Measurements from ENCODE around the gene GNG11.

GNG11 gene

GRCh38 chr7:93958651-93959050 is 37.1 kb downstream of the GNG11 start:
- TF ChIP-seq PKNOX1 (IDR thresholded peaks at IDR 0.05) (no peak), L3MBTL2 (conservative IDR thresholded peaks at IDR 0.05) (no peak), ARNT (IDR thresholded peaks at IDR 0.05) (no peak), BHLHE40 (IDR thresholded peaks at IDR 0.05; ENCODE audit: borderline replicate concordance) (no peak), FOXM1 (IDR thresholded peaks at IDR 0.05; ENCODE audit: borderline replicate concordance) (no peak), SP1 (IDR thresholded peaks at IDR 0.05) (no peak), NFRKB (IDR thresholded peaks at IDR 0.05) (no peak), SUZ12 (IDR thresholded peaks at IDR 0.05) (no peak), TARDBP (IDR thresholded peaks at IDR 0.05) (no peak), FOXA1 (IDR thresholded peaks at IDR 0.05) (no peak), LEF1 (IDR thresholded peaks at IDR 0.05; ENCODE audit: borderline replicate concordance) (no peak), ELF4 (IDR thresholded peaks at IDR 0.05) (no peak), HDGF (IDR thresholded peaks at IDR 0.05; ENCODE audit: borderline replicate concordance) (no peak), CTBP1 (IDR thresholded peaks at IDR 0.05; ENCODE audit: borderline replicate concordance) (no peak), FOXK2 (IDR thresholded peaks at IDR 0.05) (no peak), ZNF384 (IDR thresholded peaks at IDR 0.05) (no peak)
- ChIA-PET POLR2A (no interaction called here), CTCF (no interaction called here)
- DNase-seq (ENCODE audit: extremely low spot score) = no peak

GRCh38 chr7:93960986-93961385 is 39.5 kb downstream of the GNG11 start:
- TF ChIP-seq PKNOX1 (IDR thresholded peaks at IDR 0.05) (no peak), SP1 (IDR thresholded peaks at IDR 0.05) (no peak), FOXA1 (IDR thresholded peaks at IDR 0.05) (no peak)
- no peak for DNase-seq (ENCODE audit: extremely low spot score)
- ChIA-PET POLR2A (no interaction called here), CTCF (no interaction called here)

- POLR2A ChIA-PET = no interaction called here
- TF ChIP-seq TARDBP (IDR thresholded peaks at IDR 0.05) = no peak
- no peak for TF ChIP-seq SP1 (IDR thresholded peaks at IDR 0.05)
- TF ChIP-seq ELF4 (IDR thresholded peaks at IDR 0.05) = no peak
- no peak for TF ChIP-seq HDGF (IDR thresholded peaks at IDR 0.05; ENCODE audit: borderline replicate concordance)
- no peak for TF ChIP-seq FOXA1 (IDR thresholded peaks at IDR 0.05)
- no peak for TF ChIP-seq CTBP1 (IDR thresholded peaks at IDR 0.05; ENCODE audit: borderline replicate concordance)
- TF ChIP-seq NFRKB (IDR thresholded peaks at IDR 0.05) = no peak
- TF ChIP-seq LEF1 (IDR thresholded peaks at IDR 0.05; ENCODE audit: borderline replicate concordance) = no peak
- TF ChIP-seq ARNT (IDR thresholded peaks at IDR 0.05) = no peak
- no peak for TF ChIP-seq ZNF384 (IDR thresholded peaks at IDR 0.05)
- TF ChIP-seq FOXM1 (IDR thresholded peaks at IDR 0.05; ENCODE audit: borderline replicate concordance) = no peak
- no peak for TF ChIP-seq PKNOX1 (IDR thresholded peaks at IDR 0.05)
- no peak for TF ChIP-seq BHLHE40 (IDR thresholded peaks at IDR 0.05; ENCODE audit: borderline replicate concordance)
- CTCF ChIA-PET = no interaction called here
- DNase-seq (ENCODE audit: extremely low spot score) = no peak
Measured at GRCh38 chr7:93964262-93964661, 42.7 kb downstream of the GNG11 start.

- POLR2A ChIA-PET = no interaction called here
- TF ChIP-seq SP1 (IDR thresholded peaks at IDR 0.05) = no peak
- TF ChIP-seq ELF4 (IDR thresholded peaks at IDR 0.05) = no peak
- no peak for TF ChIP-seq ARNT (IDR thresholded peaks at IDR 0.05)
- TF ChIP-seq ZNF384 (IDR thresholded peaks at IDR 0.05) = no peak
- CTCF ChIA-PET = no interaction called here
- no peak for DNase-seq (ENCODE audit: extremely low spot score)
Measured at GRCh38 chr7:93964813-93965212, 43.3 kb downstream of the GNG11 start.

- CTCF ChIA-PET = no interaction called here
- POLR2A ChIA-PET = no interaction called here
- no peak for TF ChIP-seq SP1 (IDR thresholded peaks at IDR 0.05)
- TF ChIP-seq ARNT (IDR thresholded peaks at IDR 0.05) = no peak
- no peak for TF ChIP-seq CTBP1 (IDR thresholded peaks at IDR 0.05; ENCODE audit: borderline replicate concordance)
- TF ChIP-seq ELF4 (IDR thresholded peaks at IDR 0.05) = no peak
- TF ChIP-seq FOXK2 (IDR thresholded peaks at IDR 0.05) = no peak
- no peak for TF ChIP-seq NFRKB (IDR thresholded peaks at IDR 0.05)
- no peak for TF ChIP-seq HDGF (IDR thresholded peaks at IDR 0.05; ENCODE audit: borderline replicate concordance)
- TF ChIP-seq TARDBP (IDR thresholded peaks at IDR 0.05) = no peak
- no peak for TF ChIP-seq BHLHE40 (IDR thresholded peaks at IDR 0.05; ENCODE audit: borderline replicate concordance)
- DNase-seq (ENCODE audit: extremely low spot score) = no peak
Measured at GRCh38 chr7:93968911-93969620, 47.5 kb downstream of the GNG11 start.

- TF ChIP-seq TARDBP (IDR thresholded peaks at IDR 0.05) (no peak), NFRKB (IDR thresholded peaks at IDR 0.05) (no peak), SUZ12 (IDR thresholded peaks at IDR 0.05) (no peak), ZNF384 (IDR thresholded peaks at IDR 0.05) (no peak), BHLHE40 (IDR thresholded peaks at IDR 0.05; ENCODE audit: borderline replicate concordance) (no peak), LEF1 (IDR thresholded peaks at IDR 0.05; ENCODE audit: borderline replicate concordance) (no peak), FOXA1 (IDR thresholded peaks at IDR 0.05) (no peak), SP1 (IDR thresholded peaks at IDR 0.05) (no peak), HDGF (IDR thresholded peaks at IDR 0.05; ENCODE audit: borderline replicate concordance) (no peak), L3MBTL2 (conservative IDR thresholded peaks at IDR 0.05) (no peak), ELF4 (IDR thresholded peaks at IDR 0.05) (no peak), FOXK2 (IDR thresholded peaks at IDR 0.05) (no peak), FOXM1 (IDR thresholded peaks at IDR 0.05; ENCODE audit: borderline replicate concordance) (no peak), CTBP1 (IDR thresholded peaks at IDR 0.05; ENCODE audit: borderline replicate concordance) (no peak), PKNOX1 (IDR thresholded peaks at IDR 0.05) (no peak), ARNT (IDR thresholded peaks at IDR 0.05) (no peak)
- ChIA-PET CTCF (no interaction called here), POLR2A (no interaction called here)
- DNase-seq (ENCODE audit: extremely low spot score) = no peak
Measured at GRCh38 chr7:93972029-93972725, 50.6 kb downstream of the GNG11 start.

Data from HEK293T (cell line).